CD14-positive monocyte (primary cell): ENCODE results near the gene FANCI. TPM values are rescaled to one million over a fixed set of nuclear protein-coding genes. Genes with fewer than 3 reads are reported as not detected.

ENCODE experiments used
- DNase-seq, 3 donors: peaks; one replicate each; pipeline ENCODE4 v3.0.0-alpha.2; 2011 to 2022
- H2AFZ ChIP-seq: 2 replicates; pipeline ENCODE4 v1.6.0; 2012; ENCODE audit warnings: mild to moderate bottlenecking, low read depth, low read length, inconsistent platforms; ENCODE audit not compliant: insufficient read depth, poor library complexity, severe bottlenecking
- H3K27ac ChIP-seq, 2 donors: 1 replicate in 1 of 2; 2 replicates in 1 of 2; pipeline ENCODE4 v1.5.1; 2012 to 2013; ENCODE audit warnings: low read length in 2 of 2, control low read depth in 1 of 2, inconsistent platforms in 1 of 2, low read depth in 1 of 2, mild to moderate bottlenecking in 1 of 2
- H3K27me3 ChIP-seq, 2 donors: one replicate each; pipeline versions ENCODE4 v1.6.0 to v1.6.1; 2011 to 2013; ENCODE audit warnings: low read length in 2 of 2; ENCODE audit not compliant: control insufficient read depth in 2 of 2, insufficient read depth in 2 of 2
- H3K36me3 ChIP-seq, 2 donors: replicated peaks in 1 of 2; 1 replicate in 1 of 2; 2 replicates in 1 of 2; pipeline versions ENCODE4 v1.5.1 to v1.6.1; 2012 to 2013; ENCODE audit warnings: low read length in 2 of 2, control low read depth in 1 of 2, inconsistent platforms in 1 of 2, mild to moderate bottlenecking in 1 of 2; ENCODE audit not compliant: insufficient read depth in 2 of 2, control insufficient read depth in 1 of 2
- H3K4me1 ChIP-seq, 2 donors: 1 replicate in 1 of 2; 2 replicates in 1 of 2; pipeline versions ENCODE4 v1.5.1 to v1.6.1; 2012 to 2013; ENCODE audit warnings: low read length in 2 of 2, control low read depth in 1 of 2, inconsistent platforms in 1 of 2, mild to moderate bottlenecking in 1 of 2, moderate library complexity in 1 of 2; ENCODE audit not compliant: insufficient read depth in 2 of 2, control insufficient read depth in 1 of 2
- H3K4me2 ChIP-seq: replicated peaks from 2 replicates; pipeline ENCODE3; 2012; ENCODE audit warnings: low read length, moderate library complexity, mild to moderate bottlenecking; ENCODE audit not compliant: poor library complexity, severe bottlenecking; ENCODE audit errors: extremely low read depth
- H3K4me3 ChIP-seq, 3 experiments: fragments of 200-600 bp in 1 of 3; sonication (generic) in 1 of 3; replicated peaks in 1 of 3; 1 replicate in 2 of 3; 2 replicates in 1 of 3; pipeline ENCODE4 v1.5.1; 2011 to 2013; ENCODE audit warnings: low read length in 3 of 3, mild to moderate bottlenecking in 3 of 3, control low read depth in 2 of 3, low read depth in 2 of 3, inconsistent platforms in 1 of 3, moderate library complexity in 1 of 3
- H3K79me2 ChIP-seq: 2 replicates; pipeline ENCODE4 v1.6.0; 2012; ENCODE audit warnings: mild to moderate bottlenecking, control low read depth, inconsistent platforms, low read length, moderate library complexity; ENCODE audit not compliant: insufficient read depth
- H3K9ac ChIP-seq: 2 replicates; pipeline ENCODE4 v1.6.0; 2017; ENCODE audit warnings: low read length, mild to moderate bottlenecking; ENCODE audit not compliant: insufficient read depth, poor library complexity, severe bottlenecking
- H3K9me3 ChIP-seq, 2 donors: replicated peaks in 1 of 2; 1 replicate in 1 of 2; 2 replicates in 1 of 2; pipeline versions ENCODE4 v1.5.1 to v1.6.1; 2012 to 2013; ENCODE audit warnings: low read length in 2 of 2, control low read depth in 1 of 2; ENCODE audit not compliant: control insufficient read depth in 1 of 2, insufficient read depth in 1 of 2
- H4K20me1 ChIP-seq: 2 replicates; pipeline ENCODE4 v1.6.0; 2012; ENCODE audit warnings: mild to moderate bottlenecking, low read length, control low read depth, moderate library complexity; ENCODE audit not compliant: insufficient read depth
- H3K27ac Mint-ChIP-seq, 7 donors: one replicate each; pipeline ENCODE4 v1.8.0; 2020; ENCODE audit warnings: mild to moderate bottlenecking in 7 of 7, mixed read lengths in 7 of 7, moderate library complexity in 6 of 7, inconsistent platforms in 2 of 7
- H3K27me3 Mint-ChIP-seq, 3 donors: one replicate each; pipeline ENCODE4 v1.8.0; 2021 to 2022; ENCODE audit warnings: low read depth in 3 of 3, mild to moderate bottlenecking in 3 of 3, mixed read lengths in 3 of 3, moderate library complexity in 3 of 3, inconsistent platforms in 1 of 3
- H3K36me3 Mint-ChIP-seq, 2 donors: one replicate each; pipeline ENCODE4 v1.8.0; 2020; ENCODE audit warnings: mixed read lengths in 2 of 2, inconsistent platforms in 1 of 2, mild to moderate bottlenecking in 1 of 2
- H3K4me1 Mint-ChIP-seq: one replicate; pipeline ENCODE4 v1.8.0; 2020; ENCODE audit warnings: mild to moderate bottlenecking, mixed read lengths
- H3K4me3 Mint-ChIP-seq, 2 donors: one replicate each; pipeline ENCODE4 v1.8.0; 2020; ENCODE audit warnings: mild to moderate bottlenecking in 2 of 2, mixed read lengths in 2 of 2, moderate library complexity in 1 of 2
- H3K9me3 Mint-ChIP-seq, 7 donors: one replicate each; pipeline ENCODE4 v1.8.0; 2020 to 2022; ENCODE audit warnings: mixed read lengths in 7 of 7, mild to moderate bottlenecking in 6 of 7, moderate library complexity in 6 of 7, inconsistent platforms in 2 of 7
- CTCF ChIP-seq: fragments of 200-600 bp; IDR thresholded peaks from one replicate; pipeline ENCODE4 v1.8.0; 2022; ENCODE audit warnings: antibody characterized with exemption, mild to moderate bottlenecking
- WGBS: methylation state at CpG from one replicate; pipeline ENCODE4 v1.1.5; 2013; ENCODE audit warnings: missing lambda C conversion rate; ENCODE audit not compliant: insufficient coverage; 5-methylcytosine and 5-hydroxymethylcytosine counted together
- intact Hi-C, 2 donors: fragments of 100-400 bp; cut with micrococcal nuclease; formaldehyde crosslinking; loops; one replicate each; pipeline versions ENCODE4 v1.15.0 to v1.15.1; 2023
- polyA plus RNA-seq, 3 donors: library from polyadenylated mRNA; depleted of rRNA in 1 of 3; unstranded in 2 of 3; stranded (reverse) in 1 of 3; fragments of 300-500 nt in 2 of 3; fragments of >200 nt in 1 of 3; fragmentation: Illumina TruSeq in 2 of 3; gene quantifications; 1 replicate in 2 of 3; 2 replicates in 1 of 3; pipeline ENCODE4 v1.2.3, GENCODE V29; 2012 to 2021

Gene FANCI
- polyA plus RNA-seq, 3 donors: 1.4 to 2.6 (median 1.5) TPM

- peak overlapping the region; percentile 80 to 89 for H3K4me3 Mint-ChIP-seq
- Histone ChIP-seq H3K79me2 (no peaks in the 10 kb centered on the region), H3K9ac (no peak overlapping the region), H3K4me1 (peaks cover 22 to 33% of the 10 kb centered on the region in 2 donors), H2AFZ (peak overlapping the region; percentile 67), H4K20me1 (peaks cover 35% of the 10 kb centered on the region), H3K27me3 (peaks cover 53 to 88% of the 10 kb centered on the region in 2 donors), H3K4me3 (peak overlapping the region; percentile 18 to 62 (median 27)), H3K36me3 (no peaks in the 10 kb centered on the region), H3K27ac (no peak overlapping the region), H3K9me3 (peaks cover 4 to 20% of the 10 kb centered on the region in 2 donors), H3K4me2 (peak overlapping the region; percentile 75)
- intact Hi-C loops: loop anchor here (1.0 to 10.0 kb wide), 4 partner anchors 58 to 196 kb away; no protein-coding TSS in a partner anchor
- H3K4me1 Mint-ChIP-seq: peaks cover 32% of the 10 kb centered on the region
- peak; percentile 74 to 84 (median 81) for DNase-seq
- WGBS: 3% methylated on average over 50 of the region's 68 CpGs
- peaks cover 5 to 13% of the 10 kb centered on the region in 2 donors for H3K36me3 Mint-ChIP-seq
- H3K27ac Mint-ChIP-seq: peak overlapping the region in 1 of 7 donors; percentile 11
- TF ChIP-seq CTCF: peak; percentile 99
- H3K9me3 Mint-ChIP-seq: peaks cover 0 to 20% (median 14%) of the 10 kb centered on the region in 7 donors
- peaks cover 81 to 93% (median 86%) of the 10 kb centered on the region in 3 donors for H3K27me3 Mint-ChIP-seq
Observed at GRCh38 chr15:89358755-89359439, 115.1 kb downstream of the FANCI start.

DNA sequence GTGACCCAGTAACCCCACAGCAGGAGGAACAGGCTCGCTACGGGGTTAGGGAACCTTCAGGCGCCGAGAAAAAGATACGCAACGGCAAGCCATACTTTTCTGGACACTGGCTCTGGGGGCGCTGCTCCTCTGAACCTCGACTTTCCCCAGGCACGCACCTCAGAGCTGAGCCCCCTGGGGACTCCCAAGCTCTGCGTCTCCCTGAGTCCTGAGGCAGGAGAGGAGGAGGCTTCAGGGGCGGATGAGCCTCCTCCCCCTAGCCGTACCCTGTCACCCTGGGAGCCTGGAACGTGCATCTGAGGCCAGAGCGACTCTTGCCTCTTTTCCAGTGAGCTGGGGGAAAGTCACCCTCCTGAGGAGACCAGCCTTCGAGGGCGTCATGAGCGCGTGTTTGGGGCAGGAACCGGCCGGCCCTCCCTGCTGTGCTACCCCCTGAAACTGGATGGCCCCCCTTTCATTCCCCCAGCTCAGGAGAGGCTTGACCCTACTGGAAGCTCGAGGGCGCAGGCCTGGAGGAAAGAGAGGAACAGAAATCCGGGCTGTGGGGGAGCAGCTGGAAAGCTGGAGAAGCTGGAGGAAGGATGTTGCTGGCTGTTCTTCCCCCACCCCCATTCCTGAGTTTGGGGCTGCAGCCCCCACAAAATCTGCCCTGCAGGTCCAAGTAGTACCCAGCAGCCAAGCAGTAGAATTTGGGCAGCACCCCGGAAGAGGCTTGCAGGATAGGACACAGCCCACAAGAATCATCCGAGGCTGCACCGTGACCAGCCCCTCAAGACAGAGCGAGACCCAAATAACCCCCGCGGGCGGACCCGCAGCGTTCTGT, 115.9 kb downstream of the FANCI start:
- Histone ChIP-seq H3K36me3 (no peaks in the 10 kb centered on the region), H2AFZ (no peak overlapping the region), H3K9me3 (peaks cover 4 to 20% of the 10 kb centered on the region in 2 donors), H3K4me2 (peak overlapping the region; percentile 75), H3K27ac (no peak overlapping the region), H3K4me3 (no peak overlapping the region), H3K4me1 (peaks cover 30 to 41% of the 10 kb centered on the region in 2 donors), H3K9ac (no peak overlapping the region), H3K27me3 (peaks cover 53 to 91% of the 10 kb centered on the region in 2 donors), H4K20me1 (peaks cover 37% of the 10 kb centered on the region), H3K79me2 (no peaks in the 10 kb centered on the region)
- intact Hi-C loops: loop anchor here (1.0 to 10.0 kb wide), 6 partner anchors 38 to 195 kb away; no protein-coding TSS in a partner anchor
- peaks cover 40% of the 10 kb centered on the region for H3K4me1 Mint-ChIP-seq
- H3K9me3 Mint-ChIP-seq: peaks cover 0 to 24% (median 16%) of the 10 kb centered on the region in 7 donors
- WGBS: 13% methylated on average over 20 of the region's 32 CpGs
- H3K27me3 Mint-ChIP-seq: peaks cover 81 to 93% (median 88%) of the 10 kb centered on the region in 3 donors
- H3K27ac Mint-ChIP-seq: no peak overlapping the region
- H3K36me3 Mint-ChIP-seq: peaks cover 5 to 18% of the 10 kb centered on the region in 2 donors
- H3K4me3 Mint-ChIP-seq: peak overlapping the region in 1 of 2 donors; percentile 71
- no peak for DNase-seq
- no peak for TF ChIP-seq CTCF
